Natural killer cell (primary cell): ENCODE results near the gene BPIFA3. TPM values are rescaled to one million over a fixed set of nuclear protein-coding genes. Genes with fewer than 3 reads are reported as not detected.

Experiments
- ATAC-seq, 3 donors: fragments of 150-1000 bp in 2 of 3; fragments of 200-7000 bp in 1 of 3; cut with Tn5 transposase; 1 replicate in 1 of 3; 2 replicates in 2 of 3; pipeline ENCODE4 v1.10.0; 2021; ENCODE audit warnings: mild to moderate bottlenecking in 2 of 3, moderate library complexity in 2 of 3
- DNase-seq, 2 donors: peaks; one replicate each; pipeline versions ENCODE4 v3.0.0 to v3.0.0-alpha.2; 2013 to 2021; ENCODE audit warnings: mixed read lengths in 1 of 2
- H3K27ac ChIP-seq: one replicate; pipeline ENCODE4 v1.5.1; 2013; ENCODE audit warnings: mild to moderate bottlenecking, low read length
- H3K27me3 ChIP-seq: one replicate; pipeline ENCODE4 v1.6.1; 2013; ENCODE audit warnings: low read length; ENCODE audit not compliant: control insufficient read depth, insufficient read depth
- H3K36me3 ChIP-seq: one replicate; pipeline ENCODE4 v1.6.1; 2013; ENCODE audit warnings: low read length; ENCODE audit not compliant: control insufficient read depth, insufficient read depth
- H3K4me1 ChIP-seq: one replicate; pipeline ENCODE4 v1.6.1; 2013; ENCODE audit warnings: low read length; ENCODE audit not compliant: control insufficient read depth, insufficient read depth
- H3K4me3 ChIP-seq: one replicate; pipeline ENCODE4 v1.5.1; 2013; ENCODE audit warnings: low read length
- H3K9me3 ChIP-seq: one replicate; pipeline ENCODE4 v1.6.1; 2013; ENCODE audit warnings: low read length; ENCODE audit not compliant: control insufficient read depth, insufficient read depth
- H3K27ac Mint-ChIP-seq, 2 donors: one replicate each; pipeline ENCODE4 v1.8.0; 2022; ENCODE audit warnings: mild to moderate bottlenecking in 2 of 2, mixed read lengths in 2 of 2, moderate library complexity in 1 of 2
- H3K27me3 Mint-ChIP-seq, 2 donors: one replicate each; pipeline ENCODE4 v1.8.0; 2022; ENCODE audit warnings: low read depth in 2 of 2, mixed read lengths in 2 of 2
- H3K36me3 Mint-ChIP-seq: one replicate; pipeline ENCODE4 v1.8.0; 2022; ENCODE audit warnings: mixed read lengths
- H3K4me1 Mint-ChIP-seq, 2 donors: one replicate each; pipeline ENCODE4 v1.8.0; 2022; ENCODE audit warnings: mixed read lengths in 2 of 2
- H3K4me3 Mint-ChIP-seq: one replicate; pipeline ENCODE4 v1.8.0; 2022; ENCODE audit warnings: mild to moderate bottlenecking, moderate library complexity, mixed read lengths
- H3K9me3 Mint-ChIP-seq, 2 donors: one replicate each; pipeline ENCODE4 v1.8.0; 2022; ENCODE audit warnings: mixed read lengths in 2 of 2
- WGBS: methylation state at CpG from one replicate; pipeline ENCODE4 v1.1.7; 2013; ENCODE audit warnings: missing lambda C conversion rate; ENCODE audit not compliant: insufficient coverage; 5-methylcytosine and 5-hydroxymethylcytosine counted together
- intact Hi-C: fragments of 100-400 bp; cut with micrococcal nuclease; formaldehyde crosslinking; loops from one replicate; pipeline ENCODE4 v1.14.2; 2022
- total RNA-seq, 4 donors: library from RNA; stranded (reverse); fragments of 120-200 nt in 1 of 4; gene quantifications; one replicate each; pipeline versions ENCODE4 v1.2.3 to v1.2.4, GENCODE V29; 2013 to 2022
- TF ChIP-seq, protein P1 (sequence below): fragments of 200-600 bp; IDR thresholded peaks from one replicate; pipeline ENCODE4 v1.8.0; 2022; ENCODE audit warnings: antibody characterized with exemption

BPIFA3 gene
- total RNA-seq, 3 donors from 2014 or later (not counting 1 experiment from before 2014, with no cell fraction given), result not detected

DNA sequence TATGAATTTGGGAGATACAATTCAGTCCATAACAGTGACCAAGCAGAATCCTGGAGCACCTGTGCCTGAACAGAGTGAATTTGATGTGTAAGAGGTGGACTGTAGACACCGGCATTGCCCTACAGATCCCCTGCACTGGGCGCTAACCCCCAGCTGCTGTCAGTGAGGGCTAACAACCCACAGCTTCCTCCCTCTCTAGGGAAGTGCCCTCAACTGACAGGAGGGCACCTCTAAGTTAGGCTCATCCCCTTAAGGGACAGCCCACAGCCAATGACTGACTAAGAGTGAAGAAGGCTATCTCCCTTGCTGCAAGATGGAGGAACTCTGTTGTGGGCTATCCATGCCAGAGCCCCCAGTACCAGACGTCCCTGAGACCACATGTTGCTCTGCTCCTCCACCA is 50.5 kb downstream of the BPIFA3 start:
- ATAC-seq, result peak in 2 of 3 donors; percentile 34 to 57
- Histone ChIP-seq H3K4me1 (no peaks in the 10 kb centered on the region), H3K4me3 (no peak overlapping the region), H3K27ac (no peak overlapping the region), H3K36me3 (no peaks in the 10 kb centered on the region), H3K9me3 (no peaks in the 10 kb centered on the region), H3K27me3 (no peaks in the 10 kb centered on the region)
- peaks cover 16 to 29% of the 10 kb centered on the region in 2 donors for H3K27me3 Mint-ChIP-seq
- intact Hi-C loops, result no loop called here
- peaks cover 0 to 7% of the 10 kb centered on the region in 2 donors for H3K4me1 Mint-ChIP-seq
- WGBS, result 16% methylated on average over 3 of the region's 3 CpGs
- H3K4me3 Mint-ChIP-seq, result no peak overlapping the region
- no peak overlapping the region for H3K27ac Mint-ChIP-seq
- no peaks in the 10 kb centered on the region for H3K36me3 Mint-ChIP-seq
- no peaks in the 10 kb centered on the region for H3K9me3 Mint-ChIP-seq
- TF ChIP-seq, protein P1, sequence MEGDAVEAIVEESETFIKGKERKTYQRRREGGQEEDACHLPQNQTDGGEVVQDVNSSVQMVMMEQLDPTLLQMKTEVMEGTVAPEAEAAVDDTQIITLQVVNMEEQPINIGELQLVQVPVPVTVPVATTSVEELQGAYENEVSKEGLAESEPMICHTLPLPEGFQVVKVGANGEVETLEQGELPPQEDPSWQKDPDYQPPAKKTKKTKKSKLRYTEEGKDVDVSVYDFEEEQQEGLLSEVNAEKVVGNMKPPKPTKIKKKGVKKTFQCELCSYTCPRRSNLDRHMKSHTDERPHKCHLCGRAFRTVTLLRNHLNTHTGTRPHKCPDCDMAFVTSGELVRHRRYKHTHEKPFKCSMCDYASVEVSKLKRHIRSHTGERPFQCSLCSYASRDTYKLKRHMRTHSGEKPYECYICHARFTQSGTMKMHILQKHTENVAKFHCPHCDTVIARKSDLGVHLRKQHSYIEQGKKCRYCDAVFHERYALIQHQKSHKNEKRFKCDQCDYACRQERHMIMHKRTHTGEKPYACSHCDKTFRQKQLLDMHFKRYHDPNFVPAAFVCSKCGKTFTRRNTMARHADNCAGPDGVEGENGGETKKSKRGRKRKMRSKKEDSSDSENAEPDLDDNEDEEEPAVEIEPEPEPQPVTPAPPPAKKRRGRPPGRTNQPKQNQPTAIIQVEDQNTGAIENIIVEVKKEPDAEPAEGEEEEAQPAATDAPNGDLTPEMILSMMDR, result no peak
- DNase-seq, result no peak

DNA sequence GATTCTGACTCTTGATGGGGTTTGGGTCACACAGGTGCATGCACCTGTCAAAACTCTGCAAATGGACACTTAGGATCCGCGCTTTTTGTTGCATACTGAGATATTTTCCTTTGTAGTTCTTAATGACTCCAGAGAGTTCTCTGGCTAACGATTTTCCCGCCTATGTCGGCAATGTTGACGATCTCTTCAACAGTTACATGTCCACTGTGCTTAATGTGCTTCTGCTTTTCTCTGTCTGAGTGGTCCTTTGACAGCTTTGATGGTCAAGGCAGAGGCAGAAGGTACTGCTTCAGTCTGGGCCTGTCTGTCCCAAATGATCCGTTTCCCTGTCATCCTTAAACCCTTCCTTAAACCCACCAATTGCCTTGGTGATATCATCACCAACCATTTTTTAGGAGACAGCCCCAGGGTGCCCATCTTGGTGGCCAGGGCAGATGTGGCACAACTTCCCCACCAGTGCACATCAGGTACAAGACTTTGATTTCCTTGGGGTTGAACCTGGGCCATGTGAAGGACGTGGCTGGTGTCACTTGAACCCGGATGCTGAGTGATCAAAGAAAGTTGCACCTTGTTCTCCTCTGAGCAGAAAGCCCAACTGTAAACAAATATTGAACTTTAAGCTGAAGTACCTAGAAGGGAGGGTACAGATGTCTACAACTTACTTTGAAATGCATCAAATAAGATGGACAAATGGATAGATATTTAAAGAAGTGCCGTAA is 55.2 kb downstream of the BPIFA3 start:
- 89% methylated on average over 10 of the region's 10 CpGs for WGBS
- H3K4me3 ChIP-seq, result no peak overlapping the region

DNA sequence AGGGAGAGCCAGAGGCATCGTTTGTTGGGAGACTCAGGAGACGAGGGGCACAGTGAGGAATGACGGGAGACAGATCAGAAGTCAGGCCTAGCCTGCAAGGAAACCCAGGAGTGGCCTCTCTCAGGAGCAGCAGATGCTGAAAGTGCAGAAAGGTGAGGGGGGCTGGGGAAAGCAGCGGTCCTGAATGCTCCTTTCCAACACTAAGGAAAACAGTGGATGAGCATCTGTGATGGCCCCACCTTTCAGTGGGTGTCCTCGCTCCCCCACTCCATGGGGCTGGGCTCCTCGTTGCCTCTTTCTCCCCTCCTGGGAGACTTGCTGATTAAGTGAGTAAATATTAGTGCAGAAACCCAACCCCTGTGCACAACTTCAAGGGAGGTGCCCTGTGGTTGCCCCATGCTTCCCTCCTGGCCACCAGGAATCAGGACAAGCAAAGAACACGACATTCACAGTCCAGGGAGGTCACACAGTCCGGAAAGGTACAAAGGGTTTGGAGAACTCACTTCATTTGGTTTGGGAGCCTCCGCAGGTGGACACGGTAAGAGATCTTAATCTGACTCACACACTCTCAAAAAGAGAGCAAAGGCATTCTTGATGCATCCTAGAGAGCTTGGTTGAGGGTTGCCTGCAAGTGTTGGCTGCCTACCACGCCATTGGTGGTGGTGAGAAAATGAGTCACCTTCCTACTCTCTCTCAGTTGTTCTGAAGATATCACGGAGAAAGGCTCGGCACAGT is 56.1 kb downstream of the BPIFA3 start:
- Histone ChIP-seq H3K27ac (no peak overlapping the region), H3K27me3 (no peaks in the 10 kb centered on the region), H3K9me3 (no peaks in the 10 kb centered on the region), H3K36me3 (no peaks in the 10 kb centered on the region), H3K4me1 (no peaks in the 10 kb centered on the region), H3K4me3 (no peak overlapping the region)
- TF ChIP-seq, protein P1, result no peak
- DNase-seq (no peak), ATAC-seq (no peak)
- Mint-ChIP-seq H3K27me3 (peaks cover 16 to 29% of the 10 kb centered on the region in 2 donors), H3K4me1 (no peaks in the 10 kb centered on the region), H3K9me3 (no peaks in the 10 kb centered on the region), H3K4me3 (no peak overlapping the region), H3K36me3 (no peaks in the 10 kb centered on the region), H3K27ac (no peak overlapping the region)
- WGBS, result 68% methylated on average over 10 of the region's 13 CpGs
- intact Hi-C loops, result no loop called here

More for the DNA sequence above, 55.2 kb downstream of the BPIFA3 start:
- Mint-ChIP-seq H3K27ac (no peak overlapping the region), H3K4me1 (peaks cover 0 to 7% of the 10 kb centered on the region in 2 donors), H3K36me3 (no peaks in the 10 kb centered on the region), H3K4me3 (no peak overlapping the region), H3K9me3 (no peaks in the 10 kb centered on the region), H3K27me3 (peaks cover 19 to 29% of the 10 kb centered on the region in 2 donors)
- no peak overlapping the region for H3K27ac ChIP-seq
- no peaks in the 10 kb centered on the region for H3K9me3 ChIP-seq
- DNase-seq, result no peak
- ATAC-seq, result no peak
- H3K27me3 ChIP-seq, result no peaks in the 10 kb centered on the region
- no peaks in the 10 kb centered on the region for H3K4me1 ChIP-seq
- TF ChIP-seq, protein P1, result no peak
- H3K36me3 ChIP-seq, result no peaks in the 10 kb centered on the region
- intact Hi-C loops, result no loop called here
